HL-60 (cell line): Measurements from ENCODE around the gene COMMD4.
"Not testable (repeated sequence)": the region's sequence is repeated elsewhere in the genome, so short reads cannot be mapped to it uniquely, and the experiment has no call there.

Experiments used
- CTCF ChIP-seq: IDR thresholded peaks from one replicate; pipeline ENCODE4 v1.5.1; 2011; ENCODE audit warnings: low read length, control low read depth, inconsistent platforms; ENCODE audit not compliant: insufficient read depth
- SPI1 ChIP-seq: IDR thresholded peaks from 2 replicates; pipeline ENCODE4 v1.6.1; 2012; ENCODE audit warnings: low read depth, mild to moderate bottlenecking, borderline replicate concordance

GRCh38 chr15:75298541-75299310 is 37.1 kb upstream of the COMMD4 start:
- not testable (repeated sequence) for TF ChIP-seq CTCF, SPI1
